Endothelial cell of umbilical vein (primary cell): ENCODE data around the gene SERINC2. TPM values are rescaled to one million over a fixed set of nuclear protein-coding genes. Genes with fewer than 3 reads are reported as not detected.

Experiments used
- BruUV-seq: library from RNA; stranded (reverse); fragments of 400-500 nt; replicated peaks from 2 replicates; lab custom pipeline; 2021; lab: Mats Ljungman, UMichigan
- CTCF ChIA-PET: fragments of 300-600, 350-600 bp; sonication (Branson Sonifier 250); formaldehyde crosslinking; loops from one replicate; lab custom pipeline; 2021; ENCODE audit warnings: antibody characterized with exemption, inconsistent platforms; lab: Charles Lee
- POLR2A ChIA-PET: fragments of 300-600, 350-600 bp; sonication (Branson Sonifier 250); formaldehyde crosslinking; loops from one replicate; lab custom pipeline; 2021; ENCODE audit warnings: antibody characterized with exemption, inconsistent platforms; lab: Charles Lee
- DNase-seq: peaks from one replicate; pipeline ENCODE4 v3.0.0-alpha.2; 2011; ENCODE audit warnings: low read depth, low spot score
- FAIRE-seq: peaks from 2 replicates; lab custom pipeline; 2011; peaks lifted over from hg19 to GRCh38; lab: Jason Lieb, UNC
- H2AFZ ChIP-seq: 2 replicates; pipeline ENCODE4 v1.6.0; 2012; ENCODE audit warnings: low read depth, low read length, control low read depth, inconsistent platforms
- H3K27ac ChIP-seq: 2 replicates; pipeline ENCODE4 v1.5.1; 2011; ENCODE audit warnings: low read depth, mild to moderate bottlenecking, control low read depth, low read length, moderate library complexity; ENCODE audit not compliant: insufficient read depth
- H3K27me3 ChIP-seq, 2 experiments: 2 replicates each; pipeline versions ENCODE4 v1.6.0 to v1.6.1; 2011; ENCODE audit warnings: low read length in 2 of 2, mixed read lengths in 1 of 2; ENCODE audit not compliant: control insufficient read depth in 2 of 2, insufficient read depth in 2 of 2
- H3K36me3 ChIP-seq, 2 experiments: 2 replicates in 1 of 2; 3 replicates in 1 of 2; pipeline ENCODE4 v1.5.1; 2011; ENCODE audit warnings: low read length in 2 of 2, mild to moderate bottlenecking in 1 of 2, moderate library complexity in 1 of 2; ENCODE audit not compliant: control insufficient read depth in 2 of 2, insufficient read depth in 2 of 2; ENCODE audit errors: extremely low read depth in 1 of 2
- H3K4me1 ChIP-seq: 3 replicates; pipeline ENCODE4 v1.5.1; 2011; ENCODE audit warnings: mild to moderate bottlenecking, low read length; ENCODE audit not compliant: control insufficient read depth, insufficient read depth; ENCODE audit errors: extremely low read depth
- H3K4me2 ChIP-seq: 2 replicates; pipeline ENCODE4 v1.6.1; 2011; ENCODE audit warnings: low read length, control low read depth, mixed read lengths; ENCODE audit not compliant: insufficient read depth
- H3K4me3 ChIP-seq, 3 experiments: fragments of 200-600 bp in 1 of 3; sonication (generic), shearing (Covaris generic) in 1 of 3; replicated peaks in 1 of 3; 2 replicates each; pipeline ENCODE4 v1.5.1; 2011 to 2016; ENCODE audit warnings: control low read depth in 3 of 3, low read length in 3 of 3, mild to moderate bottlenecking in 2 of 3, inconsistent platforms in 1 of 3, low read depth in 1 of 3, moderate library complexity in 1 of 3; ENCODE audit not compliant: insufficient read depth in 1 of 3
- H3K79me2 ChIP-seq: 2 replicates; pipeline ENCODE4 v1.6.0; 2012; ENCODE audit warnings: low read length, inconsistent platforms; ENCODE audit not compliant: control insufficient read depth, insufficient read depth
- H3K9ac ChIP-seq: replicated peaks from 2 replicates; pipeline ENCODE3; 2011; ENCODE audit warnings: low read length, control low read depth; ENCODE audit not compliant: insufficient read depth; ENCODE audit errors: extremely low read depth
- H3K9me1 ChIP-seq: replicated peaks from 3 replicates; pipeline ENCODE4 v1.6.0; 2011; ENCODE audit warnings: mild to moderate bottlenecking, low read length; ENCODE audit not compliant: control insufficient read depth, insufficient read depth; ENCODE audit errors: extremely low read depth
- H3K9me3 ChIP-seq: replicated peaks from 2 replicates; pipeline ENCODE4 v1.5.1; 2012; ENCODE audit warnings: low read length, inconsistent platforms; ENCODE audit not compliant: control insufficient read depth, insufficient read depth
- H4K20me1 ChIP-seq: replicated peaks from 2 replicates; pipeline ENCODE3; 2011; ENCODE audit warnings: mild to moderate bottlenecking, low read length; ENCODE audit not compliant: control insufficient read depth, insufficient read depth; ENCODE audit errors: extremely low read depth
- CTCF ChIP-seq, 2 donors: IDR thresholded peaks; 1 replicate in 1 of 2; 2 replicates in 1 of 2; pipeline ENCODE4 v1.5.1; 2011; ENCODE audit warnings: low read length in 2 of 2, mild to moderate bottlenecking in 2 of 2, moderate library complexity in 2 of 2, control low read depth in 1 of 2, inconsistent platforms in 1 of 2, low read depth in 1 of 2; ENCODE audit not compliant: insufficient read depth in 1 of 2; ENCODE audit errors: extremely low read depth in 1 of 2
- EZH2 ChIP-seq: IDR thresholded peaks from 2 replicates; pipeline ENCODE4 v1.6.1; 2012; ENCODE audit warnings: borderline replicate concordance, low read depth, mild to moderate bottlenecking, moderate library complexity, low read length, inconsistent platforms; ENCODE audit not compliant: severe bottlenecking
- FOS ChIP-seq: IDR thresholded peaks from 2 replicates; pipeline ENCODE4 v1.6.1; 2011; ENCODE audit warnings: mild to moderate bottlenecking, low read length, moderate library complexity, borderline replicate concordance; ENCODE audit not compliant: insufficient read depth
- GATA2 ChIP-seq: IDR thresholded peaks from 2 replicates; pipeline ENCODE4 v1.7.0; 2011; ENCODE audit warnings: low read depth, mild to moderate bottlenecking, moderate library complexity, mixed read lengths, low read length; ENCODE audit not compliant: insufficient read length, insufficient read depth
- JUN ChIP-seq: IDR thresholded peaks from 2 replicates; pipeline ENCODE4 v1.6.1; 2011; ENCODE audit warnings: borderline replicate concordance, low read depth; ENCODE audit not compliant: insufficient read length, insufficient read depth
- MAX ChIP-seq: IDR thresholded peaks from 2 replicates; pipeline ENCODE4 v1.6.1; 2011; ENCODE audit not compliant: insufficient read depth, insufficient read length
- MYC ChIP-seq: IDR thresholded peaks from one replicate; pipeline ENCODE4 v1.6.1; 2011; ENCODE audit warnings: mild to moderate bottlenecking, low read depth, low read length
- POLR2A ChIP-seq: IDR thresholded peaks from 2 replicates; pipeline ENCODE4 v1.6.1; 2012; ENCODE audit warnings: low read depth, mild to moderate bottlenecking, control low read depth, low read length
- POLR2AphosphoS5 ChIP-seq: IDR thresholded peaks from 2 replicates; pipeline ENCODE4 v1.6.1; 2012; ENCODE audit warnings: low read depth, mild to moderate bottlenecking, control low read depth, low read length, moderate library complexity; ENCODE audit not compliant: insufficient read depth
- dilution Hi-C: fragments of 300-500 bp; cut with MboI; formaldehyde crosslinking; loops from one replicate; pipeline ENCODE4 v1.15.0; 2019; ENCODE audit warnings: low sequenced_read_pairs; ENCODE audit not compliant: extremely low pct_ligation_motif_present
- intact Hi-C: fragments of 100-400 bp; cut with micrococcal nuclease; formaldehyde crosslinking; loops from one replicate; pipeline ENCODE4 v1.10.0; 2022
- polyA plus RNA-seq, 4 experiments: library from polyadenylated mRNA; depleted of rRNA in 3 of 4; stranded (reverse) in 3 of 4; unstranded in 1 of 4; fragments of >200 nt; gene quantifications; 2 replicates each; pipeline versions ENCODE4 v1.2.1 to v1.2.3, GENCODE V29; 2011 to 2012; ENCODE audit warnings: missing spikeins in 1 of 4
- total RNA-seq: library from RNA; stranded (reverse); gene quantifications from 2 replicates; pipeline ENCODE4 v1.2.3, GENCODE V29; 2021

Gene SERINC2
- total and polyA plus RNA-seq, 2 donors (not counting 3 experiments of a cell fraction or from before 2014, with no cell fraction given), result 19.4 to 34.6 TPM

GRCh38 chr1:31376375-31377134, 36.5 kb upstream of the SERINC2 start:
- POLR2A ChIA-PET, result no interaction called here
- no peaks in the 10 kb centered on the region for H4K20me1 ChIP-seq
- DNase-seq (peak; percentile 51), FAIRE-seq (peak; percentile 94)
- CTCF ChIA-PET, result interaction anchor here (0.5 to 1.4 kb wide), 2 partner anchors 18 to 541 kb away, joined by 3 to 7 read pairs; no protein-coding TSS in a partner anchor
- H3K4me1 ChIP-seq, result peaks cover 6% of the 10 kb centered on the region
- no peak overlapping the region for H3K9ac ChIP-seq
- no peak overlapping the region for H3K27ac ChIP-seq
- H3K36me3 ChIP-seq, result no peaks in the 10 kb centered on the region
- H3K9me3 ChIP-seq, result no peaks in the 10 kb centered on the region
- intact Hi-C loops, result no loop called here
- H2AFZ ChIP-seq, result no peak overlapping the region
- no peaks in the 10 kb centered on the region for H3K9me1 ChIP-seq
- dilution Hi-C loops, result no loop called here
- H3K79me2 ChIP-seq, result no peaks in the 10 kb centered on the region
- H3K27me3 ChIP-seq, result no peaks in the 10 kb centered on the region
- TF ChIP-seq CTCF (IDR thresholded peaks at IDR 0.05; ENCODE audit: extremely low read depth in 1 of 2, insufficient read depth in 1 of 2, low read depth in 1 of 2, low read length in 2 of 2), result no peak
- no peak for TF ChIP-seq EZH2
- TF ChIP-seq FOS, result no peak
- TF ChIP-seq GATA2, result no peak
- TF ChIP-seq POLR2A, result no peak
- no peak for TF ChIP-seq MAX
- peak; percentile 40 for TF ChIP-seq POLR2AphosphoS5
- TF ChIP-seq MYC, result no peak
- TF ChIP-seq JUN, result peak; percentile 56
- H3K4me2 ChIP-seq, result no peak overlapping the region
- H3K4me3 ChIP-seq, result no peak overlapping the region
- no TSS peak for BruUV-seq
